Erythroblast (primary cell): ENCODE measurements around the gene UQCC5.

ENCODE experiments used
- GATA1 ChIP-seq: IDR thresholded peaks from 2 replicates; pipeline ENCODE4 v1.6.1; 2011; ENCODE audit warnings: low read depth, mild to moderate bottlenecking, control low read depth, low read length, moderate library complexity
- POLR2A ChIP-seq: IDR thresholded peaks from 2 replicates; pipeline ENCODE4 v1.6.1; 2011; ENCODE audit warnings: mild to moderate bottlenecking, low read length

DNA sequence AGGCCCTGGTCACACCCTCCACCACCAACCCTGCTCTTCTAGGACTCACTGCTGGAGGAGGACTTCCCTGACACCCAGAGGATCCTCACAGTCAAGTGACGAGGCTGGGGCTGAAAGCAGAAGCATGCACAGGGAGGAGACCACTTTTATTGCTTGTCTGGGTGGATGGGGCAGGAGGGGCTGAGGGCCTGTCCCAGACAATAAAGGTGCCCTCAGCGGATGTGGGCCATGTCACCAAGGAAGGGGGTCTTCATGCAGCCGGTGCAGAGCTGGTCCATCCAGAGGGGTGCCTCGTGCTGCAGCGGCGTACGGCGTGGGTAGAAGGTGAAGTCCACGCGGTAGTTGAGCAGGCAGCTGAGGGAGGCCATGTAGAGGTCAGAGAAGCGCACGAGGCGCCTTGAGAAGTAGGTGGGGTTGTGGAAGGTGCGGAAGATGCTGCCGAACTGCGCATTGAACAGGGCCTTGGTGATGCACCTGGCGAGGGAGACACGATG, 12.1 kb upstream of the UQCC5 start:
- TF ChIP-seq POLR2A: no peak
- no peak for TF ChIP-seq GATA1
